HL-60 (cell line): ENCODE results near the gene INAVA.

ENCODE experiments used
- GABPA ChIP-seq: IDR thresholded peaks from 2 replicates; pipeline ENCODE4 v1.6.1; 2012; ENCODE audit warnings: low read depth
- TF ChIP-seq, protein P1 (sequence below): IDR thresholded peaks from one replicate; pipeline ENCODE4 v1.5.1; 2011; ENCODE audit warnings: low read length, control low read depth, inconsistent platforms; ENCODE audit not compliant: insufficient read depth

GRCh38 chr1:200901796-200902444 is 7.2 kb downstream of the INAVA start:
- no peak for TF ChIP-seq GABPA
- TF ChIP-seq, protein P1, sequence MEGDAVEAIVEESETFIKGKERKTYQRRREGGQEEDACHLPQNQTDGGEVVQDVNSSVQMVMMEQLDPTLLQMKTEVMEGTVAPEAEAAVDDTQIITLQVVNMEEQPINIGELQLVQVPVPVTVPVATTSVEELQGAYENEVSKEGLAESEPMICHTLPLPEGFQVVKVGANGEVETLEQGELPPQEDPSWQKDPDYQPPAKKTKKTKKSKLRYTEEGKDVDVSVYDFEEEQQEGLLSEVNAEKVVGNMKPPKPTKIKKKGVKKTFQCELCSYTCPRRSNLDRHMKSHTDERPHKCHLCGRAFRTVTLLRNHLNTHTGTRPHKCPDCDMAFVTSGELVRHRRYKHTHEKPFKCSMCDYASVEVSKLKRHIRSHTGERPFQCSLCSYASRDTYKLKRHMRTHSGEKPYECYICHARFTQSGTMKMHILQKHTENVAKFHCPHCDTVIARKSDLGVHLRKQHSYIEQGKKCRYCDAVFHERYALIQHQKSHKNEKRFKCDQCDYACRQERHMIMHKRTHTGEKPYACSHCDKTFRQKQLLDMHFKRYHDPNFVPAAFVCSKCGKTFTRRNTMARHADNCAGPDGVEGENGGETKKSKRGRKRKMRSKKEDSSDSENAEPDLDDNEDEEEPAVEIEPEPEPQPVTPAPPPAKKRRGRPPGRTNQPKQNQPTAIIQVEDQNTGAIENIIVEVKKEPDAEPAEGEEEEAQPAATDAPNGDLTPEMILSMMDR = no peak
